Measurements from ENCODE around the gene RBM4B. TPM values are rescaled to one million over a fixed set of nuclear protein-coding genes. Genes with fewer than 3 reads are reported as not detected.

RBM4B gene
- total and polyA plus RNA-seq, 3 experiments from 2014 or later, result 13.1 to 20.0 (median 19.5) TPM

GRCh38 chr11:66659763-66660162 lies 17.9 kb downstream of the RBM4B start:
- Histone ChIP-seq H3K4me1 (ENCODE audit: insufficient read depth, low read length) (no peaks in the 10 kb centered on the region), H3K27me3 (ENCODE audit: insufficient read depth, low read length, poor library complexity, severe bottlenecking) (no peaks in the 10 kb centered on the region), H3K9me3 (ENCODE audit: low read length) (no peaks in the 10 kb centered on the region), H3K27ac (ENCODE audit: low read depth, low read length) (no peak overlapping the region), H3K4me3 (ENCODE audit: low read length) (no peak overlapping the region), H3K36me3 (ENCODE audit: insufficient read depth, low read length) (peaks cover 19% of the 10 kb centered on the region)
- Mint-ChIP-seq H3K4me3 (no peak overlapping the region), H3K27ac (peak overlapping the region in 5 of 8 donors; percentile 1 to 43 (median 4)), H3K4me1 (peaks cover 15 to 32% (median 25%) of the 10 kb centered on the region in 3 donors), H3K27me3 (peaks cover 0 to 2% of the 10 kb centered on the region in 2 donors), H3K9me3 (no peaks in the 10 kb centered on the region), H3K36me3 (peaks cover 0 to 59% (median 6%) of the 10 kb centered on the region in 3 donors)
- DNase-seq, result no peak
- ChIA-PET POLR2A (interaction anchor here (0.6 to 1.1 kb wide), 5 partner anchors 22 to 800 kb away, joined by 3 to 6 read pairs (median 3); partner anchors contain the start of genes RBM4 and YIF1A), CTCF (interaction anchor here (0.7 to 3.1 kb wide), 3 partner anchors 17 to 111 kb away, joined by 3 to 15 read pairs (median 4); partner anchors contain the start of gene RBM4B)

GRCh38 chr11:66653123-66653522 lies 24.6 kb downstream of the RBM4B start:
- no peak overlapping the region for H3K4me3 ChIP-seq (ENCODE audit: low read length)
- H3K27ac ChIP-seq (ENCODE audit: low read depth, low read length), result no peak overlapping the region
- H3K27ac Mint-ChIP-seq, result peak overlapping the region in 2 of 8 donors; percentile 42 to 46
- H3K27me3 Mint-ChIP-seq, result no peaks in the 10 kb centered on the region
- peak overlapping the region in 1 of 7 donors; percentile 77 for H3K4me3 Mint-ChIP-seq
- H3K4me1 ChIP-seq (ENCODE audit: insufficient read depth, low read length), result peaks cover 9% of the 10 kb centered on the region
- CTCF ChIA-PET, result interaction anchor here (1.2 kb wide), 1 partner anchor 12 kb away, joined by 3 read pairs; no protein-coding TSS in a partner anchor
- H3K27me3 ChIP-seq (ENCODE audit: insufficient read depth, low read length, poor library complexity, severe bottlenecking), result no peaks in the 10 kb centered on the region
- no peak for DNase-seq
- POLR2A ChIA-PET, result interaction anchor here (0.7 to 3.6 kb wide), 2 partner anchors 13 to 16 kb away, joined by 6 to 30 read pairs; partner anchors contain the start of gene RBM4
- peaks cover 13% of the 10 kb centered on the region for H3K36me3 ChIP-seq (ENCODE audit: insufficient read depth, low read length)
- peaks cover 0 to 61% (median 18%) of the 10 kb centered on the region in 3 donors for H3K36me3 Mint-ChIP-seq
- H3K9me3 Mint-ChIP-seq, result no peaks in the 10 kb centered on the region
- H3K9me3 ChIP-seq (ENCODE audit: low read length), result no peaks in the 10 kb centered on the region
- peaks cover 29 to 48% (median 36%) of the 10 kb centered on the region in 3 donors for H3K4me1 Mint-ChIP-seq

GRCh38 chr11:66652651-66653050 lies 25.0 kb downstream of the RBM4B start:
- Histone ChIP-seq H3K27me3 (ENCODE audit: insufficient read depth, low read length, poor library complexity, severe bottlenecking) (no peaks in the 10 kb centered on the region), H3K4me1 (ENCODE audit: insufficient read depth, low read length) (peaks cover 9% of the 10 kb centered on the region), H3K4me3 (ENCODE audit: low read length) (no peak overlapping the region), H3K9me3 (ENCODE audit: low read length) (no peaks in the 10 kb centered on the region), H3K27ac (ENCODE audit: low read depth, low read length) (no peak overlapping the region), H3K36me3 (ENCODE audit: insufficient read depth, low read length) (peaks cover 13% of the 10 kb centered on the region)
- H3K27ac Mint-ChIP-seq, result peak overlapping the region in 5 of 8 donors; percentile 29 to 79 (median 61)
- ChIA-PET CTCF (interaction anchor here (0.7 to 1.2 kb wide), 2 partner anchors 12 to 214 kb away, joined by 3 read pairs; partner anchors contain the start of gene MRPL11), POLR2A (interaction anchor here (3.6 kb wide), 1 partner anchor 13 kb away, joined by 30 read pairs; the partner anchor contains the start of gene RBM4)
- H3K9me3 Mint-ChIP-seq, result no peaks in the 10 kb centered on the region
- peaks cover 31 to 50% (median 38%) of the 10 kb centered on the region in 3 donors for H3K4me1 Mint-ChIP-seq
- H3K36me3 Mint-ChIP-seq, result peaks cover 0 to 63% (median 19%) of the 10 kb centered on the region in 3 donors
- no peak overlapping the region for H3K4me3 Mint-ChIP-seq
- H3K27me3 Mint-ChIP-seq, result no peaks in the 10 kb centered on the region
- DNase-seq, result no peak

- H3K9me3 Mint-ChIP-seq, result no peaks in the 10 kb centered on the region
- Histone ChIP-seq H3K9me3 (ENCODE audit: low read length) (no peaks in the 10 kb centered on the region), H3K36me3 (ENCODE audit: insufficient read depth, low read length) (peaks cover 25% of the 10 kb centered on the region), H3K27ac (ENCODE audit: low read depth, low read length) (no peak overlapping the region), H3K27me3 (ENCODE audit: insufficient read depth, low read length, poor library complexity, severe bottlenecking) (no peaks in the 10 kb centered on the region), H3K4me1 (ENCODE audit: insufficient read depth, low read length) (peaks cover 25% of the 10 kb centered on the region), H3K4me3 (ENCODE audit: low read length) (no peak overlapping the region)
- H3K4me1 Mint-ChIP-seq, result peaks cover 47 to 64% (median 54%) of the 10 kb centered on the region in 3 donors
- DNase-seq, result no peak
- POLR2A ChIA-PET, result interaction anchor here (0.5 to 1.5 kb wide), 2 partner anchors 35 to 56 kb away, joined by 3 to 4 read pairs; partner anchors contain the start of gene RBM14
- no peaks in the 10 kb centered on the region for H3K27me3 Mint-ChIP-seq
- CTCF ChIA-PET, result no interaction called here
- no peak overlapping the region for H3K4me3 Mint-ChIP-seq
- peaks cover 0 to 71% (median 32%) of the 10 kb centered on the region in 3 donors for H3K36me3 Mint-ChIP-seq
- H3K27ac Mint-ChIP-seq, result peak overlapping the region in 2 of 8 donors; percentile 10 to 46
Observed at GRCh38 chr11:66651016-66651415, 26.7 kb downstream of the RBM4B start.

- Histone ChIP-seq H3K4me3 (ENCODE audit: low read length) (no peak overlapping the region), H3K9me3 (ENCODE audit: low read length) (no peaks in the 10 kb centered on the region), H3K4me1 (ENCODE audit: insufficient read depth, low read length) (peaks cover 36% of the 10 kb centered on the region), H3K27me3 (ENCODE audit: insufficient read depth, low read length, poor library complexity, severe bottlenecking) (no peaks in the 10 kb centered on the region), H3K27ac (ENCODE audit: low read depth, low read length) (no peak overlapping the region), H3K36me3 (ENCODE audit: insufficient read depth, low read length) (peaks cover 37% of the 10 kb centered on the region)
- Mint-ChIP-seq H3K27ac (peak overlapping the region in 3 of 8 donors; percentile 4 to 47 (median 42)), H3K36me3 (peaks cover 4 to 75% (median 37%) of the 10 kb centered on the region in 3 donors), H3K27me3 (no peaks in the 10 kb centered on the region), H3K9me3 (no peaks in the 10 kb centered on the region), H3K4me1 (peaks cover 54 to 70% (median 61%) of the 10 kb centered on the region in 3 donors), H3K4me3 (no peak overlapping the region)
- no peak for DNase-seq
- ChIA-PET POLR2A (interaction anchor here (0.5 to 1.4 kb wide), 2 partner anchors 12 to 832 kb away, joined by 5 to 6 read pairs; no protein-coding TSS in a partner anchor), CTCF (interaction anchor here (1.5 to 3.3 kb wide), 3 partner anchors 11 to 28 kb away, joined by 4 to 11 read pairs (median 10); partner anchors contain the start of genes RBM4 and RBM4B)
Observed at GRCh38 chr11:66649903-66650302, 27.8 kb downstream of the RBM4B start.

- H3K9me3 Mint-ChIP-seq, result no peaks in the 10 kb centered on the region
- H3K27me3 Mint-ChIP-seq, result peaks cover 0 to 3% of the 10 kb centered on the region in 2 donors
- Histone ChIP-seq H3K4me3 (ENCODE audit: low read length) (no peak overlapping the region), H3K9me3 (ENCODE audit: low read length) (no peaks in the 10 kb centered on the region), H3K27ac (ENCODE audit: low read depth, low read length) (no peak overlapping the region), H3K4me1 (ENCODE audit: insufficient read depth, low read length) (peaks cover 62% of the 10 kb centered on the region), H3K27me3 (ENCODE audit: insufficient read depth, low read length, poor library complexity, severe bottlenecking) (no peaks in the 10 kb centered on the region), H3K36me3 (ENCODE audit: insufficient read depth, low read length) (peaks cover 58% of the 10 kb centered on the region)
- DNase-seq, result no peak
- H3K4me3 Mint-ChIP-seq, result peak overlapping the region in 4 of 7 donors; percentile 43 to 99 (median 48)
- ChIA-PET CTCF (no interaction called here), POLR2A (interaction anchor here (0.9 kb wide), 1 partner anchor 9 kb away, joined by 3 read pairs; no protein-coding TSS in a partner anchor)
- peak overlapping the region in 7 of 8 donors; percentile 13 to 79 (median 56) for H3K27ac Mint-ChIP-seq
- peaks cover 17 to 89% (median 45%) of the 10 kb centered on the region in 3 donors for H3K36me3 Mint-ChIP-seq
- peaks cover 77 to 86% (median 81%) of the 10 kb centered on the region in 3 donors for H3K4me1 Mint-ChIP-seq
Observed at GRCh38 chr11:66646828-66647227, 30.9 kb downstream of the RBM4B start.

- Histone ChIP-seq H3K4me3 (ENCODE audit: low read length) (peak overlapping the region; percentile 11), H3K4me1 (ENCODE audit: insufficient read depth, low read length) (peaks cover 80% of the 10 kb centered on the region), H3K36me3 (ENCODE audit: insufficient read depth, low read length) (peaks cover 75% of the 10 kb centered on the region), H3K27ac (ENCODE audit: low read depth, low read length) (no peak overlapping the region), H3K9me3 (ENCODE audit: low read length) (no peaks in the 10 kb centered on the region), H3K27me3 (ENCODE audit: insufficient read depth, low read length, poor library complexity, severe bottlenecking) (no peaks in the 10 kb centered on the region)
- CTCF ChIA-PET, result interaction anchor here (1.3 kb wide), 1 partner anchor 35 kb away, joined by 3 read pairs; no protein-coding TSS in a partner anchor
- Mint-ChIP-seq H3K4me3 (peak overlapping the region; percentile 42 to 100 (median 93)), H3K4me1 (peaks cover 88 to 91% (median 90%) of the 10 kb centered on the region in 3 donors), H3K9me3 (no peaks in the 10 kb centered on the region), H3K27ac (peak overlapping the region in 5 of 8 donors; percentile 36 to 95 (median 57)), H3K36me3 (peaks cover 17 to 96% (median 47%) of the 10 kb centered on the region in 3 donors), H3K27me3 (peaks cover 0 to 5% of the 10 kb centered on the region in 2 donors)
- POLR2A ChIA-PET, result interaction anchor here (0.7 to 0.8 kb wide), 2 partner anchors 30 to 1078 kb away, joined by 3 read pairs; no protein-coding TSS in a partner anchor
- no peak for DNase-seq
Observed at GRCh38 chr11:66643745-66644437, 33.8 kb downstream of the RBM4B start.
